ENCODE data around the gene ANXA8L1.
"Not testable (repeated sequence)": the region's sequence is repeated elsewhere in the genome, so short reads cannot be mapped to it uniquely, and the experiment has no call there.

ANXA8L1 gene, protein sequence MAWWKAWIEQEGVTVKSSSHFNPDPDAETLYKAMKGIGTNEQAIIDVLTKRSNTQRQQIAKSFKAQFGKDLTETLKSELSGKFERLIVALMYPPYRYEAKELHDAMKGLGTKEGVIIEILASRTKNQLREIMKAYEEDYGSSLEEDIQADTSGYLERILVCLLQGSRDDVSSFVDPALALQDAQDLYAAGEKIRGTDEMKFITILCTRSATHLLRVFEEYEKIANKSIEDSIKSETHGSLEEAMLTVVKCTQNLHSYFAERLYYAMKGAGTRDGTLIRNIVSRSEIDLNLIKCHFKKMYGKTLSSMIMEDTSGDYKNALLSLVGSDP

DNA sequence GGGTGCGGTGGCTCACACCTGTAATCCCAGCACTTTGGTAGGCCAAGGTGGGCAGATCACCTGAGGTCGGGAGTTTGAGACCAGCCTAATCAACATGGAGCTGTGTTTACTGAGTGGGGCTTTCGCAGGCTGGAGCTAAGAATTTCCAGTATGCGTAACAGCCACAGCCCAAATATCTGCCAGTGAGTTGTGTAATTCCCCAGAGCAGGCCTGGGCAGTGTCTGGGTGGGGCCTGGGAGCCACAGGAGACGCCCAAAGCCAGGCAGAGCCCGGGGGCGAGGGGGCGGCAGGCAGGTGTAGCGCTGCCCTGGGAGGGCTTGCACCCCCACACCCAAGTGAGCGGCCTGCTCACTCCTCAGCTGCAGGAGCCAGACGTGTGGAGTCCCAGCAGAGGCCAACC, at the start of gene ANXA8L1:
TSS of gene ANXA8L1 (plus strand) at position 371 of the 400 bp plus-strand sequence. CDS start 76 bp downstream, outside the sequence.
- not testable (repeated sequence) for DNase-seq

- DNase-seq, result peak; percentile 4
Observed at GRCh38 chr10:46326066-46326465, 49.5 kb upstream of the ANXA8L1 start.

DNA sequence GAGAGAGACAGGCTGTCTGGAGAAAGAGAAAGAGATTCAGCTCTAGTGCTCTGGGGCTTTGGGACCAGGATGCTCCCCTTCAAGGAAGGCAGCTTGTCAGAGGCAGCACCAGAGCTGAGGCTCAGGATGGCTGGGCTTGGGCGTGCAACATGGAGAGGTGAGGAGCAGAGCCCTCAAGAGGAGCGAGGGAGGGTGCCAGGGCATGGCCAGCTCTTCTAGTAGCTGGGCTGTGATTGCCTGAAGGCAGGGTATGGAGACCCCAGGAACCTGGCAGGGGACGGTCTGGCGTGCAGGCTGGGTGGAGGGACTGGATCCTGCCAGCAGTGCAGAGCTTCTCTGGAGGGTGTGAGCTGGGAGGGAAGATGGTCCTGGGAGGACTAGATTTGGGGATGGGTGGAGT, 48.6 kb upstream of the ANXA8L1 start:
- DNase-seq, result no peak

DNA sequence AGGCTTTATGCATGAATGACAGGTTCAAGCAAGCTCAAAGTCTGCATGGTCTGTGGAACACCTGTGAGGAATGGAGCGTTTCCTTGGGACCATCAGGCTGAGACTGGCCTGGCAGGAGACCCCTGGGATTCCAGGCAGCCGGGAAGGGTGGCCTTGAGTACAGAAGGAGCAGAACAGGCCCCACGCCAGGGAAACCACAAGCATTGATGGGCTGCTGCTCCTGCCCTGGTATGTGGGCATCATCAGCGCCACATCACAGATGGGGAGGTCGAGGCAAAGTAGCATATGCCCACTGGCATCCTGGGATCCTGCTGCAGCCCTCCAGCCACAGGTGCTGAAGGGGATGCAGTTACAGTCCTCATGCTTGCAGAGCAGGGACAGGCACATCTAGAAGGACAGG, 47.9 kb upstream of the ANXA8L1 start:
- DNase-seq, result no peak

- peak; percentile 16 for DNase-seq
Observed at GRCh38 chr10:46328853-46329689, 46.5 kb upstream of the ANXA8L1 start.

- DNase-seq, result no peak
Observed at GRCh38 chr10:46329690-46330016, 45.9 kb upstream of the ANXA8L1 start.

GRCh38 chr10:46330894-46331293, 44.7 kb upstream of the ANXA8L1 start:
- DNase-seq, result no peak

- DNase-seq, result not testable (repeated sequence)
Observed at GRCh38 chr10:46365484-46365883, 10.1 kb upstream of the ANXA8L1 start.

DNA sequence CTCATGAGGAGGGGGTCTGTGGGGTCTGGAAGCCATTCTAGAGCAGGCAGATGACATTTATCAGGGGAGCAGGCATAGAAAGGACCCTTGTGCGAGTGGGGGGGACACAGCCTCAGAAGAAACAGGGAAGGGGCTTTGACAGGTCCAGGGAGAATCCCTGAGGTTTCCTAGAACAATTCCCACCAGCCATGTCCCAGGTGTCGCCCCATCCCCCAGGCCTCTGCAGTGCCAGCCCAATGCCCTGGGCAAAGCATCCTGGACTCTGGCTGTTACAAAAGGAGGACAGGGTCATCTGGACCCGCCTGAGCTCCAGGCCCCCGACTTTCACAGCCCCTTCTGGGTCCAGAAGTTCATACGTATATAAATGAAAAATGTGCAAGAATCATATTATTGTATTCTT, 8.4 kb upstream of the ANXA8L1 start:
- DNase-seq, result not testable (repeated sequence)

DNA sequence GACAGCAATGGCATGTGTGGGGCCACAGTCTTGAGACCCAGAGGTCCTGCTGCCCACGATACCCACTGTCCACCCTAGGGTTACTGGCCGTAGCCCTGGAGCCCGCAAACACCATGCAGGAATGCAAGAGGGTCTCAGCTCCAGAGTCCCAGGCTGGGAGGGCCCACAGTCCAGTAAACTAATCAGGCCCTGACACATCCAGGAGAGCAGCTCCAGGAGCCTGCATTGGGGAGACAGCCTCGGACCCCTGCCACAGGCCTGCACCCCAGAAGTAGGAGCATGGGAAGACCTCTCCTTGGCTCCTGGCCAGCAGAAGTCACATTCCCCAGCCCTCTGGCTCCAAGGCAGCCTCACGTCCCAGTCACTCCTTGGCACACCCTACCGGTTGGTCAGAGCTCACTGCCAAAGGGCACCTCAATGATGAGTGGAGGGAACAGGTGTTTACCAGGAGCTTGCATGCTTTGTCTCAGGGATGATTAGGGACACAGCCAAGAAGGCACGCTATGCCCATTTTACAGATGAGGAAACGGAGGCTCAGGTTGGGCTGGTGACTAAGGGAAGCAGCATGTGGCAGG, 7.8 kb upstream of the ANXA8L1 start:
- not testable (repeated sequence) for DNase-seq

DNA sequence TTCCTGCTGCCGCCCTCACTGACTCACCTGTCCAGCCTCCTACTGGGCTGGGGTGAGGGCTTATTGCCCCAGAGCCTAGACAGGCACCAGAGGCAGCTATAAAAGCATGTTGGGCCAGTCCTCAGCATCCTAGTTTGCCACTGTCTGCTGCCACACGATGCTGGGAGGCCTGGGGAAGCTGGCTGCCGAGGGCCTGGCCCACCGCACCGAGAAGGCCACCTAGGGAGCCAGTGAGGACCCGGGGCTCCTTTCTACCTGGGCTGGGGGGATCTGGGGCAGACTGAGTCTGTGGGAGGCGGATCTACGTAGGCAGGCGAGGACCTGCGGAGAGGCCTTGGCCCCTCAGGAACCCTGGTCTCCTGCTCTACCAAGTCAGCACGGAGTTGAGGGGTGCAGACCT, 6.6 kb upstream of the ANXA8L1 start:
- DNase-seq, result not testable (repeated sequence)

GRCh38 chr10:46374410-46374809, 1.2 kb upstream of the ANXA8L1 start:
- DNase-seq, result not testable (repeated sequence)

- DNase-seq, result not testable (repeated sequence)
Observed at GRCh38 chr10:46377022-46377421, 1.4 kb downstream of the ANXA8L1 start.

DNA sequence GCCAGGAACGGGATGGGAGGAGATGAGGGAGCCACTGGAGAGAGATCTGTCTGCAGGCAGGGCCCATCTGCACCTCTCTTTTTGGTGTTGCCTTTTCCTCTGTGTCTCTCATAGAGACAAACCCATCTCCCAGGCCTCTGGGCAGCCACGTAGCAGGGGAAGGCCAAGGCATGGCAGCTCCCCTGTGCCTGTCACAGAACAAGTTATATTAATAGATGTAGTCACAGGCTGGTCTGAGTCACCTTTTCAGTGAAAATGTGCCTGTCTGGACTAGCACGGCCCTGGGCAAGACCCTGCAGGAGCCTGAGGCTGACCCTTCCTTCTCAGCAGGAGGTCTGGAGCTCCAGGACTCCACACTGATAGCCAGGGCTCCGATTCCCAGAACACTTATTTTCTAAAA, 2.1 kb downstream of the ANXA8L1 start:
- not testable (repeated sequence) for DNase-seq

- DNase-seq, result not testable (repeated sequence)
Observed at GRCh38 chr10:46378108-46378507, 2.5 kb downstream of the ANXA8L1 start.

DNA sequence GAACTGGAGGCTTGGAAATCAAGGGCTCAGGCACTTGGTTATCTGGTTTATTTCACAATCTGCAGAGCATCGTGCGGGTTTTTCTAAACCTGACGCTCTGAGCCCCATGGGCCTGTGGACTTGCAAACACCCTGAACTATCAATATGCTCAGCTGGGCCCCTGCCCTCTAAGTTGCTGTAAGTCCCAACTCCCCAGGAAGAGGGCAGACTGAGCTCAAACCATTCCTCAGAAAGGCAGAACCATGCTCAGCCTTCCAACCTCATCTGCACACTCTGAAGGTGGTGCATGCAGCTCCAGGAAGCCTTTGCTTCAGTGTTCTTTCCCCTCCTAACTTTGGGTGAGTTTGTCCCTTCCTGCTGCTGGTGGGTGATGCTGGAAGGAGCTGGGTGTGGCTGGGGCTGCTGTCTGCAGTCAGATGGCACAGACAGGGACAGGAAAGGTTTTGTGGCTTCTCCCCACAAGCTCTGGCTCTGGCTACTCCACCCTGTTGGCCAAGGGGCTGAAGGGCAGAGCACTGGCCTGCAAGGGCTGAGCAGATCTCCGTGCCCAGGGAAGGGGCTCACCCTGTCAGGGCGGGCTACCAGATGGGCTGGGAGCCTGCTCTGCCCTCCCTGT, 3.8 kb downstream of the ANXA8L1 start:
- not testable (repeated sequence) for DNase-seq

DNA sequence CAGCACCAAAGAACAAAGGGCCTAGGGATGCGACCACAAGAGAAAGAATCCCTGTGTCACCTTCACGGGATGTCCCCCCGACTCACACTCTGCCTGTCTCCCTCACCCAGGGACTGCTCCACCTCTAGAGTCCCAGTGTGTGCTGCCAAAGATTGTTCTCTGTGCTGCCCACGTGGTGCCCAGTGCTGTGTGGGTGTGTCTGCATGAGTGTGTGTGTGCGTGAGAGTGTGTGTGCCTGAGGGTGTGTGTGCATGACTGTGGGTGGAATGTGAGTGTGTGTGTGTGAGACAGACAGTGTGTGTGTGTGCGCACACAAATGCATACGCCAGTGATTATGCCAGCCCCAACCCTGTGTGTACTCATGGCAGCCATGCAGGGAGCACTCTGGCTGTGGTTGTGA, 10.3 kb downstream of the ANXA8L1 start:
- not testable (repeated sequence) for DNase-seq

DNA sequence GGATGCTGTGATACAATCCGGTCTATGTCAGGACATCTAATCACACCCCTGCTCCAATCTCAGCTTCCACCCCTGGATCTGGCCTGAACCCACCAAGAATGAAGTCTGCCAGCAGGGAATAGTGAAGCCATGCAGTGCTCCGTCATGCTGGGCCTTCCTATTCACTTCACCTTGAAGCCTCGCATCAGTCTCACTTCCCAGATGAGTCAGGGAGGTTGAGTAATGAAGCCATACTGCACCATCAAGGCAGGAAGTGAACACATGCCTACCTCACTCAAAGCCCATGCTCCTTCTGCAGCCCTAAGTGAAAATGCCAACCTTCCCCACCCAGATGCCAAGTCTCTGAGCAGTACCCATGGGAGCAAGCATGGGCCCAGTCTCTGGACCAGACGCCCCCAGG, 11.1 kb downstream of the ANXA8L1 start:
- DNase-seq, result not testable (repeated sequence)

DNA sequence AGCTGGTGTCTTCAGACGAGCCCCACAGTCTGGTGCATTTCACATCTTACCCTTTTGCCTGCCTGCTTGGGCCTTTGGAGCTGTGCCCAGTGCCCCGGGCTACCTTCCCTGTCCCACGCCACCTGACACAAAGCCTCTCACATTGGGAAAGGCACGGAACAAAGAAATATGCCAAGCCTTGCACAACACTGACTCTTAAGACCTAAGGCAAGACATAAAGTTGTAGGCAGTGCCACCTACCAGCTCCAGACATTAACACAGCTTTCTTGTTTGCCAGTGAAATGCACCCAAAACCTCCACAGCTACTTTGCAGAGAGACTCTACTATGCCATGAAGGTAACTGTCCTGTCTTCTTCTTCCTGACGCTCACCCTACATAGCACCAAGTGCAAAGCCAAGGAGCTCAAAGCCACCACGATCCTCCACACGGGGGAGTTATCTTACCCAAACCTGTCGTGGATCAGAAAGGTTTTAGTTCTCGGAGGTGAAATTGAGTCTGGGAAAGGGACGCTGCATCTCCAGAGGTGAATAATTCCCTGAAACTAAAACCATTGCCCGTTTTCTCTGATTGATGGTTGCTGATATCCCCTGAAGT, 11.8 kb downstream of the ANXA8L1 start:
- DNase-seq, result not testable (repeated sequence)

DNA sequence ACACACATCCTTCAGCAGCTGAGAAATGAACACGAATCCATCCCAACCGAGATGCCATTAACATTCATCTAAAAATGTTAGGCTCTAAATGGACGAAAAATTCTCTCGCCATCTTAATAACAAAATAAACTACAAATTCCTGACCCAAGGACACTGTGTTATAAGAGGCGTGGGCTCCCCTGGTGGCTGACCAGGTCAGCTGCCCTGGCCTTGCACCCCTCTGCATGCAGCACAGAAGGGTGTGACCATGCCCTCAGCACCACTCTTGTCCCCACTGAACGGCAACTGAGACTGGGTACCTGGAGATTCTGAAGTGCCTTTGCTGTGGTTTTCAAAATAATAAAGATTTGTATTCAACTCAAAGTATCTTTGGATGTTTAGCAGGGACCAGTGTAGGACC, 15.8 kb downstream of the ANXA8L1 start:
- DNase-seq, result not testable (repeated sequence)

DNA sequence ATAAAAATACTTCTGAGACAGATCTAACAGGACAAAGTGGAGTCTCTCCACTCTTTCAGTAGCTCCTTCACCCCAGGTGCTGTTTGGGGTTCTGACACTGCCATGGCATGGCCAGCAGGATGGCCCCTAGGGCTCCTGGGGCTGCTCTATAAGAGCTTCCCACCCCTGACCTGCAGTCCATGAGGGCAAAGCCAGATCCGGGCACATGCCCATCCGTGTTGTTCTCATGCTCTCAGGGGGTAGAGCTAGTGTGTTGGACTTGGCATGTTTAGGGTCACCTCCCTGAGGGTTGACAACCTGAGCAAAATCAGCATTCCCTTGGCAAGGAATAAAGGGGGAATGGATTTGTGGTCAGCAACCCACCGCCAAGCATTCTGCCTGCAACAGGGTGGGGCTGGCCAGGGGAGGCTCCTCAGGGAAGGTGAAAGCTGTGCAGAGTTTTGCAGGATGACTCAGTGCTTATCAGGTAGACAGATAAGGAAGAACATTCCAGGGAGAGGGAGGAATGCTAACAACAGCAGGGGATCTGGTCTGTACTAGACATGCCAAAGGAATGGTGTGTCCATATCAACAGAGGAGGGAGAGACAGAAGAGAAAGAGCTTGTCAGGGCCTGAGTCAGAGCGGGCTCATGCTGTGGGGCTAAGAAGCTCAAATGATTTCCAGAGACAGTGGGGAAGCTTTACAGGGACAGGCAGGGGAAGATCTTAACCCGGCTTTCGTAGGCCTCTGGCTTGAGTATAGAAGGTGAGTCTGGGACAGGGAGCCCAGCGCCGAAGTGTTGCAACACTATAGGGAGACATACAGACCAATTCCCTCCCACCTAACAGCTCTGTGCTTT, 21.1 kb downstream of the ANXA8L1 start:
- not testable (repeated sequence) for DNase-seq

DNA sequence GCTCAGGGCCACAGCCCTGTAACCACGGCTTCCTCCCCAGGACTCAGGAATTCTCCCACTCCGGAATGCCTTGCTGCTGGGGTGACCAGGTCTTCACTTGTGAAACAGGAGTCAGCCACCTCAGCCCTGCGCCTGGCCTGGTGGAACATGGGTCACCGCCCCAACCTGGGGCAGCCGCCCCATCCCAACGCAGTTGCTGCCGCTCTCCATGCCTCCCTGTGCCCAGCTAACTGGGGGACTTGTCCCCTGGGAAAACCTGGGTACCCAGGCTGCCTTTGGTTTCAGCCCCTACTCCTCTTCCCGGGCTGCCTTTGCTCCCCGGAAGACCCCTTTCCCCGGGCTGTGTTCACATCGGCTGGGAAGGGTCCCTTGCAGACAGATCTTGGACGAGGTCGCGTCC, 22.2 kb downstream of the ANXA8L1 start:
- DNase-seq, result not testable (repeated sequence)
